ENCODE data around the gene CNST.

The CNST gene

DNA sequence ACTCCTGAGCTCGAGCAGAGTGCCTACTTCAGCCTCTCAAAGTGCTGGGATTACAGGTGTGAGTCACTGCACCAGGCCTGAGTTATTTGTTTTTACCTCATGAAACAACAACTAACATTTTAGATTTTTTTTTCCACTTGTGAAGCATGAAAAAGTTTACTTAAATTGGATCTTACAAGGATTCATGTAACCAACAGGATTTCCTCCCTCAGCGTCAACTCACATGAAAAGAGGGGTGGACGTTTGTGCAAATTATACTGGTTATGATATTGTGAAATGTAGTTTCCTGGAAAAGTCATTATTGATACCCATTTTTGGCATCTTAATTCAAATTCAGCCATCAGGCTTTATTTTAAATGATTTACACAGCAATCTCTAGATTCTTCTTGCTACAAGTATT is 6.5 kb downstream of the CNST start:
- TF ChIP-seq, protein P1, sequence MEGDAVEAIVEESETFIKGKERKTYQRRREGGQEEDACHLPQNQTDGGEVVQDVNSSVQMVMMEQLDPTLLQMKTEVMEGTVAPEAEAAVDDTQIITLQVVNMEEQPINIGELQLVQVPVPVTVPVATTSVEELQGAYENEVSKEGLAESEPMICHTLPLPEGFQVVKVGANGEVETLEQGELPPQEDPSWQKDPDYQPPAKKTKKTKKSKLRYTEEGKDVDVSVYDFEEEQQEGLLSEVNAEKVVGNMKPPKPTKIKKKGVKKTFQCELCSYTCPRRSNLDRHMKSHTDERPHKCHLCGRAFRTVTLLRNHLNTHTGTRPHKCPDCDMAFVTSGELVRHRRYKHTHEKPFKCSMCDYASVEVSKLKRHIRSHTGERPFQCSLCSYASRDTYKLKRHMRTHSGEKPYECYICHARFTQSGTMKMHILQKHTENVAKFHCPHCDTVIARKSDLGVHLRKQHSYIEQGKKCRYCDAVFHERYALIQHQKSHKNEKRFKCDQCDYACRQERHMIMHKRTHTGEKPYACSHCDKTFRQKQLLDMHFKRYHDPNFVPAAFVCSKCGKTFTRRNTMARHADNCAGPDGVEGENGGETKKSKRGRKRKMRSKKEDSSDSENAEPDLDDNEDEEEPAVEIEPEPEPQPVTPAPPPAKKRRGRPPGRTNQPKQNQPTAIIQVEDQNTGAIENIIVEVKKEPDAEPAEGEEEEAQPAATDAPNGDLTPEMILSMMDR (IDR thresholded peaks at IDR 0.05; ENCODE audit: control insufficient read depth, insufficient read depth, low read depth, low read length, missing control alignments) = no peak
- no peak for DNase-seq (ENCODE audit: low read depth)
- H3K4me3 ChIP-seq (ENCODE audit: control insufficient read depth, low read depth, low read length) = no peak overlapping the region

- no peak for DNase-seq (ENCODE audit: low read depth)
- TF ChIP-seq, protein P1 (IDR thresholded peaks at IDR 0.05; ENCODE audit: control insufficient read depth, insufficient read depth, low read depth, low read length, missing control alignments) = no peak
- H3K4me3 ChIP-seq (ENCODE audit: control insufficient read depth, low read depth, low read length) = no peak overlapping the region
Observed at GRCh38 chr1:246573491-246573890, 7.2 kb downstream of the CNST start.

DNA sequence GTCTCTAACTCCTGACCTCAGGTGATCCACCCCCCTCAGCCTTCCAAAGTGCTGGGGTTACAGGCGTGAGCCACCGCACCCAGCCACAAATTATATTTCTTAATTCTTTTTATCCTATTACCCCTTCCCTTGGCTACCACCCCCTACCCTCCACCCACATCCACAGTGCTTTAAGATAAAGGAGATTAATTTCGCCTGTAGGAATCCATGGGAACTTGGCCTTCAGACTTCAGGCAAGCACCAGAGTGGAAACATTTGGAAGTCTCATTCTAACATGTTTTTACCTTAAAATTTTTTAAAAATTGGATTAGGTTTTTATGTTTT is 10.4 kb downstream of the CNST start:
- no peak overlapping the region for H3K4me3 ChIP-seq (ENCODE audit: control insufficient read depth, low read depth, low read length)
- DNase-seq (ENCODE audit: low read depth) = no peak
- TF ChIP-seq, protein P1 (IDR thresholded peaks at IDR 0.05; ENCODE audit: control insufficient read depth, insufficient read depth, low read depth, low read length, missing control alignments) = no peak

- no peak overlapping the region for H3K4me3 ChIP-seq (ENCODE audit: control insufficient read depth, low read depth, low read length)
- TF ChIP-seq, protein P1 (IDR thresholded peaks at IDR 0.05; ENCODE audit: control insufficient read depth, insufficient read depth, low read depth, low read length, missing control alignments) = no peak
- no peak for DNase-seq (ENCODE audit: low read depth)
Observed at GRCh38 chr1:246577082-246577719, 10.9 kb downstream of the CNST start.

DNA sequence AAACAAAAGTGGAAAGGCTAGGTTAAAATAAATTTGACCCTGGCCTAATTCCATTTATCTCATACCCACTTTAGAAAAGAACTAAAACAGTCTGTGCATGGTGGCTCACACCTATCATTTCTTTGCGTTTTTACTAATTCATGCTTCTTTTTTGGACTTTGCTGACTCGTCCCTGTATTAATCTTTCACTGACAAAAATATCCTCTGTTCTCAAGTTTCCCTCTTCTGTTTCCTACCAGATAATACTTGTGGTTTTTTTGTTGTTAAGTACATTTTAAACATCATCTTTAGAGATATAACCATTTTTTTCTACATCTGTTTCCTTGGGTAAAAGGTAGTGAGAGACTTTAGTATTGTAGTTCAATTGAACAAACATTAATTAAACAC is 11.5 kb downstream of the CNST start:
- no peak overlapping the region for H3K4me3 ChIP-seq (ENCODE audit: control insufficient read depth, low read depth, low read length)
- no peak for DNase-seq (ENCODE audit: low read depth)
- TF ChIP-seq, protein P1 (IDR thresholded peaks at IDR 0.05; ENCODE audit: control insufficient read depth, insufficient read depth, low read depth, low read length, missing control alignments) = no peak

- TF ChIP-seq, protein P1 (IDR thresholded peaks at IDR 0.05; ENCODE audit: control insufficient read depth, insufficient read depth, low read depth, low read length, missing control alignments) = no peak
- DNase-seq (ENCODE audit: low read depth) = no peak
- H3K4me3 ChIP-seq (ENCODE audit: control insufficient read depth, low read depth, low read length) = no peak overlapping the region
Observed at GRCh38 chr1:246579818-246580217, 13.6 kb downstream of the CNST start.
